Activated CD4-positive, alpha-beta T cell treated with anti-CD3 and anti-CD28 coated beads, Interleukin-2, amount 50 U/mL, for 48 hours (primary cell): ENCODE measurements around the gene KDM2A.
A peak's percentile ranks its signal among the peaks of the same experiment; 100 is the strongest.

Source experiments
- DNase-seq, 2 experiments: peaks; one replicate each; pipeline ENCODE4 v3.0.0-alpha.2; 2020

KDM2A gene

DNA sequence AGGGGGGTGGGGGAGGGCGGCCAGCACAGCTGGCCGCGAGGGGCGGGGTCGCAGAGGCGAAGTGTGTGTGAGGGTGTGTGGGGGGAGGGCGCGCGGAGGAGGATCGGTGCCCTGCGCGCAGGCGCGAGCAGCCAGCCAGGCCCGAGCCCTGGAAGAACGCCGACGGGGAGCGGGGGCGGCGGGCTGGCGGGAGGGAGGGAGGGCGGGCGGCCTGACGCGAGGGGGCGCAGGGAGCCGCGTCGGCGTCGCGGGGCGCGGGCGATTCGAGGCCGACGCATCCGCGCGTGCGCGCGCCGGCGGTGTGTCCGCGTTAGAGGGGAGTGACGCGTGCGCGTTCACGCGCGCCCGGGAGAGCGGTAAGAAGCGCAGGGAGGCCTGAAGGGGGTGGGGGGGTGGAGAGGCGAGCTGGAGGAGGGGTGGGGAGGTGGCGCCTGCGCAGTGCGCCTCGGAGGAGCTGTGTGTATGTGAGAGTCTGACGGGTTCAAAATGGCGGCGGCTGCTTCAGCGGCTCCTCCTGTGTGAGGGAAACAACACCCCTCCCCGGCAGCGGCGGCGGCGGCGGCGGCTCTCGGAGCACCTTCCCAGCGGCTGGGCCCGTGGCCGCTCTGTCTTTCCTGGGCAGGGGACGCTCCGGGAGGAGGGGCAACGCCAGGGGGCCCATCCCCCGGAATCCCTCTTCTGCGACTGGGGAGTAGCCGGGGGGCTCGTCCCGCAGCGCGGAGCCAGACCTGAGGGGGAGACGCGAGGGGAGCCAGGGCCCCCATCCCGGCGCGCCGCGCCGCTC, at the start of gene KDM2A:
TSS of gene KDM2A (plus strand) at position 463 of the 784 bp plus-strand sequence. CDS start 2,054 bp downstream, outside the sequence.
- DNase-seq: peak; percentile 97 to 98

DNA sequence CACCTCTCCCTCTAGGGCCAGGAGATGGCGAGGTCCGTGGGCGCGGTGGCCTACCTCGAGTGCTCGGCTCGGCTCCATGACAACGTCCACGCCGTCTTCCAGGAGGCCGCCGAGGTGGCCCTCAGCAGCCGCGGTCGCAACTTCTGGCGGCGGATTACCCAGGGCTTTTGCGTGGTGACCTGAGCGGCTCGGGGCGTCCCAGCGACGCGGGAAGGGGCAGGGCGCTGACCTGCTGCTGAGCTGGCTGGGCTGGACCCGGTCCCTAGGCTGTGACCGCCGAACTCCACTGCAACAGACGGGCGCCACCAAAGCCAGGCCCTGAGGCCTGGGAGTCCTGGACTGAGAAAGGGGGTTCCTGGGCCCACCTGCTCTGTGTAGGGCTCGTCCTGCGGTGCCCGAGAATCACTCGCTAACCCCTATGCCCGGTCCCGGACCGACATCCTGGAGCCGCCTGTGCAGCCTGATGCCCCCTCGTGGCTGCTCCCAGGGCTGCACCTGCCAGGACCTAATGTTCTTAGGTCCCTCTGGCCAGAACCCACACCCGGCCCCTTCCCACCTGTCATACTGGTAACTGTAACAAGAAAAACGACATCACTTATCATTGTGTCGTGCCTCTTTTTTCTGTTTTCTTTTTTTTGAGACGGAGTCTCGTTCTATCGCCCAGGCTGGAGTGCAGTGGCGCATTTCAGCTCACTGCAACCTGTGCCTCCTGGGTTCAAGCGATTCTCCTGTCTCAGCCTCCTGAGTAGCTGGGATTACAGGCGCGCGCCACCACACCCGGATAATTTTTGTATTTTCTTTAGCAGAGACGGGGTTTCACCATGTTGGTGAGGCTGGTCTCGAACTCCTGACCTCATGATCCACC, 47.4 kb upstream of the KDM2A start:
- DNase-seq: peak; percentile 82 to 86

DNA sequence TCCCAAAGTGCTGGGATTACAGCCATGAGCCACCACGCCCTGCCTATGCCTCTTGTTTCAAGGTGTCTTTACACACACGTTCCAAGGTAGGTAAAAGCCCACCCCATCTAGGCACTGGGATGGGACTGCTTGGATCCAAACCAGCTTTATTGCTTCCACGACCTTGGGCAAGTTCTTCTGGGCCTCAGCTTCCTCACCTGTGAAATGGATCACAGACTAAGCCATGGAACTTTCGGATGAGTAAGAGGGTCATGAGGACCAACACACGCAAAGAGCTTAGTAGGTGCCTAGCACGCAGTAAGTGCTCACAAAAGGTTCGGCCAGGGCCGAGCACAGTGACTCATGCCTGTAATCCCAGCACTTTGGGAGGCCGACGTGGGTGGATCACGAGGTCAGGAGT, 46.8 kb upstream of the KDM2A start:
- DNase-seq: no peak

DNA sequence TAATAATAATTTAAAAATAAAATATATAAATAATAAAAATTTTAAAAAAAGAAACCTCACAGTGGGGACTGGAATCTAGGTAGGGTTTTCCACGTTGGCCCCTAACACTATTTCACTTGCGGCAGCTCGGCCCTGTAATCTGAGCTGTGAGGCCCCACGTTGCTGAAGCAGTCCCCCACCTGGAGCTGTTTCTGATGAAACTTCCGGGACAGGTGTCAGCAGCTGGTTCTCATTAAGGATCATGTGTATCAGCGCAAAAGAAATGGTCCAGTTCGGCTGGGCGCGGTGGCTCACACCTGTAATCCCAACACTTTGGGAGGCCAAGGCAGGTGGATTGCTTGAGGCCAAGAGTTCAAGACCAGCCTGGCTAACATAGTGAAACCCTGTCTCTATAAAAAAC, 45.2 kb upstream of the KDM2A start:
- DNase-seq: no peak

DNA sequence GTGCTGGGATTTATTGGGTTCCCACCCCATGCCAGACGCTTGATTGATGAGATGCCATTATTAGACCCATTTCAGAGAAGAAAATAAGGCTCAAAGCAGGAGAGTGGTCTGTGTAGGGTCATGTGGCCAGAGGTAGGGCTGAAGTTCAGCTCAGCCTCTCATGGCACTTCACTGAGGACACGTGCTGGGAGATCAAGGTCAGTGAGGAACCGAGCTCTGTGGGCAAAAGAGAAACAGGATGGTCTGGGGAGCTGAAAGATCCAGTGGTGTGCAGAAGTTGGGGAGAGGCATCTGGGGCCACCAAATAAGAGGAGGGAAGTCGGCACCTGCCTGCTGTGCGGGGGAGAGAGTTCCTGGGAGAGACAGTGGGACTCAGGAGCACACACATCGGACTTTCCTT, 42.9 kb upstream of the KDM2A start:
- DNase-seq: no peak

DNA sequence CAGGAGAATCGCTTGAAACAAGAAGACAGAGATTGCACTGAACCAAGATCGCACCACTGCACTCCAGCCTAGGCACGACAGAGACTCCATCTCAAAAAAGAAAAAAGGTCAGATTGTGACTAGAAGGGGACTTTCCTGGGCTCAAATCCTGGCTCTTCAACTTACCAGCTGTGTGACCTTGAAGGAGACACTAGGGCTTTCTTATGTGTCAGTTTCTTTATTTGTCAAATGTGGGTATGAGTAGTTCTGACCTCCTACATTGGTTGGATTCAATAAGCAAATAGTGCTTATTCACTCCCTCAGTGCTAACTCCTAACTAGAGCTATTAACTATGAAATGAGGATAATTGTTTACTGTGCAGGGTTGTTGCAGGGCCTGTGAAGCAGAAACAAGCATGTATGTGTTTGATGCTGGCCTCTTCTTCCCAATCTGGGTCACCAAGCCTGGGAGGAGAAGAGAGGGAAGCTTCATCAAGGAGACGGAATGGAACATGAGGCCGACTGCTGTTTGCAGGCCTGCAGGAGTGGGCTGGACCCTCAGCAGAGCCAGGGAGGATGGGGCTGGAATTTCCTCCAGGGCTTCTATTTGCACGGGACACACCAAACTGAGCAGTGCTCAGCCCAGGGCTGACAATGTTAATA, 39.9 kb upstream of the KDM2A start:
- DNase-seq: no peak

DNA sequence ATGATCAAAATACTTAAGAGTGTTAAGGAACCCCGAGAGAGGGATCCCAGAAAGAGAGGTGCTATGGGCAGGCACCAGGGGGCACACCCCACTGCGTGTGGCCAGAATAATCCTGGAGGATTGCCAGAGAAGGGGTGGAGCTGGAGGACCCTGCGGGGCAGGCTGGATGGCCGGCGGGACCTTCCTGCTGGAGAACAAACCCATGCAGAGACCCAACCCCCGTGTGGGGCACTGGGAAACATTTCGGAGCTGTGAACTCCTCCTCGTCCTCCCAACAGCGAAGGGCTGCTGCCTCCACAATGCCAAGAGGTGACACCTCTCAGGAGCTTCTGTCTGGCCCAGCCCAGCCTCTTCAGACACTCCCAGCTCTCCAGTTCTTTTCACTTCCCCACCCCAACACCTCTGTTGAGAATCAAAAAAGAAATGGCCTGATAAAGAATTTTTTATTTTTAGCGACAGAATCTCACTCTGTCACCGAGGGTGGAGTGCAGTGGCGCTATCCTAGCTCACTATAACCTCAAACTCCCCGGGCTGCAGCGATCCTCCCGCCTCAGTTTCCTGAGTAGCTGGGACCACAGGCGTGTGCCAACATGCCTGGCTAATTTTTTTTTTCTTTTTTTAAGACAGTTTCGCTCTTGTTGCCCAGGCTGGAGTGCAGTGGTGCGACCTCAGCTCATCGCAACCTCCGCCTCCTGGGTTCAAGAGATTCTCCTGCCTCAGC, 36.8 kb upstream of the KDM2A start:
- no peak for DNase-seq

DNA sequence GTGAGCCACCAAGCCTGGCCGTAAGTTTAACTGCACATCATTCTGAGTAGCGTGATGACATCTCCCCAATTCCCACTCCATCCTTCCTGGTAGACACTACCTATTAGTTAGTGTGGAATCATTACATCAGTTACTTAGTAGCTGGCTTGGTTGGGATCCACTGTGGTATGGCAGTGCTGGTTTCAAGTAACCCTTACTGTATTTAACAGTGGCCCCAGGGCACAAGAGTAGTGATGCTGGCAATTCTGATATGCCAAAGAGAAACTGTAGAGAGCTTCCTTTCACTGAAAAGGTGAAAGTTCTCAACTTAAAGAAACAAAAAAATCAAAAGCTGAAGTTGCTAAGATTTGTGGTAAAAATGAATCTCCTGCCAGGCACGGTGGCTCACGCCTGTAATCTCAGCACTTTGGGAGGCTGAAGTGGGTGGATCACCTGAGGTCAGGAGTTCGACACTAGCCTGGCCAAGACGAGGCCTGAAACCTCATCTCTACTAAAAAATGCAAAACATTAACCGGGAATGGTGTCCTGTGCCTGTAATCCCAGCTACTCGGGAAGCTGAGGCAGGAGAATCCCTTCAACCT, 35.2 kb upstream of the KDM2A start:
- no peak for DNase-seq

DNA sequence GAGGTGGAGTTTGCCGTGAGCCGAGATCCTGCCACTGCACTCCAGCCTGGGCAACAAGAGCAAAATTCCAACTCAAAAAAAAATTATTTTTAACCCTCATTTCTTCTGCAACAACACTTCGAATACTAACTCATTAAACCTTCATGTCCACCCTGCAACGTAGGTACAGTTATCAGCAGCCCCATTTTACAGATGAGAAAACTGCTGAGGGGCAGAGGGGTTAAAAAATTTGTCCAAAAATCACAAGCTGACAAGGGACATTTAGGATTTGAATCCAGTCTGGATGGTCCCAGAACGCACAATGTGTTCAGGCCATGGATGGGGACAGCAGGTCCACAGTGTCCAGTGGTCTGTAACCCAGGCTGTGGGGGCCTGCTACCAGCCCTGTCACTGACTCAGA, 33.4 kb upstream of the KDM2A start:
- DNase-seq: no peak

DNA sequence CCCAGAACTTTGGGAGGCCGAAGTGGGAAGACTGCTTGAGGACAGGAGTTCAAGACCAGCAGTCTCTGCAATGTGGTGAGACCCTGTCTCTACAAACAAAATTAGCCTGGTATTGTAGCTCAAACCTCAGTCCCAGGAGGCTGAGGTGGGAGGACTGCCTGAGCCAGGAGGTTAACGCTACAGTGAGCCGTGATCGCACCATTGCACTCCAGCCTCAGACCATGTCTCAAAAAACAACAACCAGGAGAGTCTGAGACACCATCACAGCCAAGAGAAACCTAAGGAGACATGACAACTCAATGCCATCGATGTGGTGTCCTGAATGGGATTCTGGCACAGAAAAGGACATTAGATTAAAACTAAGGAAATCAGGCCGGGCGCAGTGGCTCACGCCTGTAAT, 28.3 kb upstream of the KDM2A start:
- DNase-seq: no peak

DNA sequence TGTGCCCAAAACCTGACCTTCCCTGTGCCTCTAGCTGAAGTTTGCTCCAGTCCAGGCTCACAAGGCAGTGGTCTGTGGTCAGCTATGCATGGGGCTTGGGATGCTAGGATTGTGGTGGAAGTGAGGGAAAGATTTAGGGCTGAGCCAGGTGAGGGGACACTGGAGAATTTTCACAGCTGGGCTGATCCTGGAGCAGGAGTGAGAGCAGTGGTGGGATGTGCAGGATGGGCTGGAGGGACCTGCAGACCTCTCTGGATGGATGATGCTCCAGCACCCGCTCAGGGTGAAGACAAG, 23.9 kb upstream of the KDM2A start:
- no peak for DNase-seq

DNA sequence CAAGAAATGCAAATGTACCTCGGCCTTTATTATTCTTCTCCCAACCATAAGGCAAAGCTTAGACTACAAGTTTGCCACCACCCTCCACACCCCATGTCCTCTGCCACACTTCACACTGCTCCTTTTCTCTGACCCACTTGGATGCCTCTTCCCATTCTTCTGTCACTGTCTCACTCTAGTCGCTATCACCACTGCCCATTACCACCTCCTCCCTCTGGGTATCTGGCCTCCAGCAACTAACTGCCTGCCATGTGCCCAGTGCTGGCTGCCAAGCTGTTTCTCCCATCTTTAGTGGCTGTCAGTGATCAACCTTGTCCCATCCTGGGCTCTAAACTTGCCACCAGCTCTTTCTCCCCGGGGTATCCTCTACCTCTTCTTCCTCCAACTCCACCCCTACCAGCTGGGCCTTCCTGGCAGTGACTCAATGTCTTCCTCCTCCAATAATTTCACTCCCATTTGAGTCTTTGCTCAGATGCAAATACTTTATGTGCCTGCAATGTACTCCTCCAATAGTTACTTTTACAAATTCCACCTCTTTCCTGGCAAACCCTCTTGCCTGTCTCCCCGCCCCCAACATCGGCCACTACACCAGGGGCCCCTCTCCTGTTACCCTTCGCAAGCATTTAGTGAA, 20.1 kb upstream of the KDM2A start:
- DNase-seq: no peak

DNA sequence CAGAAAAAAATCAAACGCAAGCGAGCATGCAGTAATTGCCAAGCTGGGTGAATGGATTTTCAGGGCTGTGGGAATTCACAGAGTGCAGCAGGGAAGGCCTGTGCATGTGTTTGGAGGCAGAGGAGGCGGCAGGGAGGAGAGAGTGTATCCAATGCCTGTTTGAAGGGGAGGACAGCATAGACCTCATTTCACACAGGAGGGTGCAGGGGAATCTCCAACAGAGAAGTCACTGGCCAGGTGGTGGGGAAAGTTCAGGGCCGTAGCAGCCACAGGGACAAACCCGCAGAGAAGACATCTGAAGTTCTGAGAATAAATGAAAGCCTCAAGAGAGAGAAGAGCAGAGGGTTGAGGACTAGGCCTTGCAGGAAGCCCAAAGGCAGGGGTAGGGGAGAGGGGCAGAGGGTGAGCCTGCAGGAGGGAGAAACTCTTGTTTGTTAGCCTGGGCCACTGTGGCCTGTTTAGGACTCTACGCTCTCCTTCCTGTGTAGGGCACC, 19.2 kb upstream of the KDM2A start:
- no peak for DNase-seq

DNA sequence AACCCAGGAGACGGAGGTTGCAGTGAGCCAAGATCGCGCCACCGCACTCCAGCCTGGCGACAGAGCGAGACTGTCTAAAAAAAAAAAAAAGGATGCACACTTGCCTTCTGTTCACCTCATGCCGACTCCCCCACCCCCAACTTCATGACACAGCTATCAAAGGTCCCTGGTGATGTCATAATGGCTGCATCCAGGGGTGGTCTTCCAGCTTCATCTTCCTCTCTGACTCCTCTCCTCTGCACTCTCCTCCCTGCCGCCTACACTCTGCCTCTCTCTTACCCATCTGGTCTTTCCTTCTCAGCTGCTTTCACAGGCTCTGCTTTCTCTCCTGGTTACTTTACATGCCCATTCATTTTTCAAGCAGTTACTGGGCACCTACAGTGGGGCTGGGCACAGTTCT, 16.4 kb upstream of the KDM2A start:
- DNase-seq: no peak

DNA sequence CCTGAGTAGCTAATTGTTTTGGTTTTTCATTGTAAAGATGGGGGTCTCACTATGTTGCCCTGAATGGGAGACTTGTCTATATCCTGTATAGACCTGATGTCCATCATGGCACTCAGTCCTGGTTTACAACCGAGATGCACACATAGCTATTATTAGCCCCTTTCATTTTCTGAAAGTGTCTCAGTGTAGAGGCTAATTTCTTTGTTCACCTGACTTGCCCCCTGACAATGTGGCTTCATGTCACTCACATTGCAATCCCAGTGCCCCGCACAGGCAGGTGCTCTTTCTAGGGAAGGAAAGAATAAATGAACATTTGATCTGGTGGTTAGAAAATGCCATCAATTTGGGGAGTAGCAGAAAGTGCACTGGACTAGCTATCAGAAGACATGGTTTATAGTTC, 13.1 kb upstream of the KDM2A start:
- no peak for DNase-seq

DNA sequence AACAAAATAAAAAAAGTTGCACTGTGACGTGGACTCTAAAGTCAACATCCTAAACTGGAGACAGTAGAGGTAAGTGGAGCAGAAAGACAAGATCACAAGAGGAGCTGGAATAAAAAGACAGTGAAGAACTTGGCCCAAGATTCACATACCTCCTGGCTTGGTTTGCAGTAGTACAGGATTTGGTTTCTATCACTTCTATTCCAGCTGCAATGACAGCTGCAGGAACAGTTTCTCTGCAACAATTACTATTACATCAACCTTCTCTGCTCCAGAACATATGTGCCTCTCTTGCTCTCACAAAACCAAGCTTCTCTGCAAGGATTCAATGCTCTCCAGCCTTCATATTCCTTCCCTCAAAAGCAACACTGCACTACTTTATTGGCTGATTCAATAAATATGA, 7.8 kb upstream of the KDM2A start:
- DNase-seq: no peak

DNA sequence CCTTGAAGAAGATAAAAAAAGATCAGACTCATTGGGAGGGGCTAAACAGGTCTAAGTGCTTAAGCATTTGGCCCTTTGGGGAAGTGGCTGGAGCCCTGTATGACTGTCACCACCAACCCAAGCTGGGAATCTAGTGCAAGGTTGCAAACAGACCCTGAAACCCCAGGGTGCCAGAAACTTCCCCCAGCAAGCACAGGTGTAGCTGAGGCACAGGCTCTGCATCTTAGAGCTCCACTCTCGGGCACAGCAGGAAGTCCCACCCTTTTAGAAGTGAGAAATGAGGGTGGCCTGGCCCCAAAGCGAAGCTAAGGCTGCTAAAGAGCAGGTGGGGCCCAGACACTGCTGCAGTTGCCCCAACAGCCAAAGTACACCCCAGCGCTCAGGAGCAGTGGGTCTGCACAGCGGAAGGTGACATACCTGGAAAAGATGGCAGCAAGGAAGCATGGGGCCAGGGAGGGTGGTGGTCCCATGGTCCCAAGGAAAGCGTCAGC, 5.8 kb upstream of the KDM2A start:
- no peak for DNase-seq

DNA sequence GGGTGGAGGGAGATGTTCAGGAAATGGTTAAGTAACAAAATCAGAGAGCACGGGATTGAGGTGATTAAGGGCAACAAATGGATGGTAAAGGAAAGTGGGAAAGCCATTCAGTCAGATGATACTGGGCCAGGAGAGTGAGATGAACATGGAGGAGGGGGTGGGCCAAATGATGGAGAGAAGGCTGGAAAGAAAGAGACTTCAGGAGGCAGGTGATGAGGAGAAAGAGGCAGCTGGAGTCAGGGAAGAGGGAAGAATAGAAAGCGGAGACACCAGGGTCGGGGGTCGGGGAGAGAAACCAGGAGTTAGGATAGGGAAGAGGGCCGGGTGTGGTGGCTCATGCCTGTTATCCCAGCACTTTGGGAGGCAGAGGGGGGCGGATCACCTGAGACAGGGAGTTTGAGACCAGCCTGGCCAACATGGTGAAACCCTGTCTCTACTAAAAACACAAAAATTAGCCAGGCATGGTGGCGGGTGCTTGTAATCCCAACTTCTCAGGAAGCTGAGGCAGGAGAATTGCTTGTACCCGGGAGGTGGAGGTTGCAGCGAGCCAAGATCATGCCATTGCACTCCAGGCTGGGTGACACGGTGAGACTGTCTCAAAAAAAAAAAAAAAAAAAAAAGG, 4.7 kb upstream of the KDM2A start:
- DNase-seq: no peak

DNA sequence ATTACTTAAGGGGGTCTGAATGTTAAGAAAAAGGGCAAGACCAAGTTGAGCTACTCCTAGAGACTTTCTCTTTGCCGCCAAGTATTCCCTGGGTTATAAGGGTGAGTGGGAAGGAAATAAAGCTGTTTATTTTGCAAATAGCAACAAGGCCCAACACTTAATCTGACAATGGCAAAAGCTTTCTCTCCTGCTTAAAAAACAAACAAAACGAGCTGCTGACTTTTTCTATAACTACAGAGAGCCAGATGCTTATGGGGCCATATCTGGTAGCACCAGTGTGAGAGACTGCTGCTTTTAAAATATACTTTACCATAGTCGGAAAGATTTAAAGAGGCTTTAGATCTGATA, 2.3 kb upstream of the KDM2A start:
- no peak for DNase-seq

DNA sequence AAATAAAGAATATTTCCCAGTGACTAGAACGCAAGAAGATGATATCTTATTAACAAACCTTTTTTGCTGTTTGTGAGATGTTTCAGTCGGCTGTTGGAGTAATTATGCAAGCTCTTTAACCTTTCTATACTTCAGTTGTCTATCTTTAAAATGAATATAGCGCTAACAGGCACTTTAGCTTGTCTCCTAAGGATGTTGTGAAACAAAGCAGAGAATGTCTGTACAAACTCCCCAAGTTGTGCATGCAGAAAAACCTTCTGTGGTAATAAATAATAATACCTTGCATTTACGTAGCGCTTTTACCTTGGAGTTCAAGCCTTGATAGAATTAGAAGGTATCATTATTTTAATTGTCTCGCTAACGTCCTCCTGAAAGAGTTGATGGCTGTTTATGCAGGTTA, 1.9 kb upstream of the KDM2A start:
- DNase-seq: no peak

DNA sequence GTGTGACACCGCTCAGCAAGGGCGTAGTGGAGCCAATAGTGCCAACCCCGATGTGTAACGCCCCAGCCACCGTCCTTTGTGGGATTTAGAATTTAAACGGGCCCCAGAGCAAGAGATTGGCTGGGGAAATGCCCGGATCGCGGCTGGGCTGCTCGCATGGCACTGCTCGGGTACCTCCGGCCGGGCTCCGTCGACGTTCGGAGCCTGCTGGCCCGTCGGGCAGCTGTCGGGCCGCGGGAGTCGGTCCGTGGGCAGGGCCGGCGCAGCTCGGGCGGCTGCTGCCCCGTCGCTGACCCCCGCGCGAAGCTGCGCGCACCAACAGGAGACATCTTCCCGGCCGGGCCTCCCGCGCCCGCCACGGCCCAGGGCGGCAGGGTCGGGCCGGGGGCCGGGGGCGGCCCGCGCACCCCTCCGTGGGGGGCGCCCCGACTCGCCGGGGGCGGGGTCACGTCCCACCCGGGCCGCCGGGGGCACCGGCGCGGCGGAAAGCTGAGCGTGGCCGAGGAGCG, 1.3 kb upstream of the KDM2A start:
- peak; percentile 47 to 54 for DNase-seq
